Neural crest cell (in vitro differentiated cells): ENCODE data around the gene HK3. TPM values are rescaled to one million over a fixed set of nuclear protein-coding genes. Genes with fewer than 3 reads are reported as not detected.
A peak's percentile ranks its signal among the peaks of the same experiment; 100 is the strongest.

Experiments used
- DNase-seq: peaks from one replicate; pipeline ENCODE4 v3.0.0; 2021; ENCODE audit warnings: low read depth, mixed read lengths, low spot score
- H3K27ac Mint-ChIP-seq: one replicate; pipeline ENCODE4 v1.8.0; 2021; ENCODE audit warnings: mild to moderate bottlenecking, mixed read lengths; ENCODE audit not compliant: unreplicated experiment
- H3K27me3 Mint-ChIP-seq: 2 replicates; pipeline ENCODE4 v1.8.0; 2021; ENCODE audit warnings: low read depth, mild to moderate bottlenecking, mixed read lengths
- H3K36me3 Mint-ChIP-seq: 2 replicates; pipeline ENCODE4 v1.8.0; 2021; ENCODE audit warnings: low read depth, mild to moderate bottlenecking, mixed read lengths
- H3K4me1 Mint-ChIP-seq: 2 replicates; pipeline ENCODE4 v1.8.0; 2021; ENCODE audit warnings: mixed read lengths
- H3K4me3 Mint-ChIP-seq: one replicate; pipeline ENCODE4 v1.8.0; 2021; ENCODE audit warnings: mild to moderate bottlenecking, mixed read lengths
- H3K9me3 Mint-ChIP-seq: 2 replicates; pipeline ENCODE4 v1.8.0; 2021; ENCODE audit warnings: mixed read lengths
- CTCF ChIP-seq: fragments of 200-600 bp; sonication (generic); conservative IDR thresholded peaks from 2 replicates; pipeline ENCODE4 v1.5.0; 2021; ENCODE audit warnings: antibody characterized with exemption, mild to moderate bottlenecking
- total RNA-seq: library from RNA; stranded (reverse); gene quantifications from 2 replicates; pipeline ENCODE4 v1.2.1, GENCODE V29; 2021

HK3 gene
- total RNA-seq, 1 donor from 2014 or later = not detected

DNA sequence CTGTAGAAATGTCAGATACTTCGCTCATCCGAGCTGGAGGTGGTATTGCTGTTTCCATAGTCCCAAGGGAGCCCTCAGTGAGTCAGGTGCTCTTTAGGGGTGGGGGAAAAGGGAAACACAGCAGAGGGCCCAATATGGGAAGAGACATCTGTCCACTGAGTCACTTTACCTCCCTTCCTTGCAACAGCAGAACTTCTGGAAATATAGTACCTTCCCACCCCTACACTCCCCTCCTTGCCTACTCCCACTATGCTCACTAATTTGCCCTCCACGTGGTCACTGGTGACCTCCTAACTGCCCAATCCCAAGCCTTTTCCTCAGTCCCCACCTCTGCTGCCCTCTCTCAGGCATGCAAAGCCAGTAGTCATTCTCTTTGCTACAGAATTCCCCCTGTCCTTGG is 1.9 kb downstream of the HK3 start:
- peaks cover 4% of the 10 kb centered on the region for H3K4me1 Mint-ChIP-seq
- no peaks in the 10 kb centered on the region for H3K9me3 Mint-ChIP-seq
- peaks cover 6% of the 10 kb centered on the region for H3K27me3 Mint-ChIP-seq
- no peak for DNase-seq
- no peak overlapping the region for H3K4me3 Mint-ChIP-seq
- H3K36me3 Mint-ChIP-seq = peaks cover 2% of the 10 kb centered on the region
- H3K27ac Mint-ChIP-seq = no peak overlapping the region
- TF ChIP-seq CTCF = no peak

DNA sequence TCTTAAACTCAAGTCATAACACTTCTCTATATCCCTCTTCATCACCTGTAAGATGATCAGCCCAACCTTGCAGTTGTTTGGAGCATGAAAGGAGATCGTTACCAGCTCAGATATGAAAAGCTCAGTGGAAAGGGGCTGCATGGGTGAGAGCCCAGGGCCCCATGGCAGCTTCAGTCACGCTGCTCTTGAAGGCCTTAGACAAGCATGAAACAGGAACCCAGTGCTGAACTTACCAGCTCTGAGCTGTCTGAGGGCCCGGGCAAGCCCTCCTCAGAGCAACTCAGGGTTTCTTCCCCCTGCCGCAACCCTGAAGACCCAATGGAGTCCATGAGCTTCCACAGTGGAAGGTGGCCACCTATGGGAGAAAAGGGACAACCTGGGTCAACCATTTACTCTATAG is 3.3 kb downstream of the HK3 start:
- Mint-ChIP-seq H3K4me3 (no peak overlapping the region), H3K27me3 (peaks cover 6% of the 10 kb centered on the region), H3K4me1 (peaks cover under 1% of the 10 kb centered on the region), H3K36me3 (no peaks in the 10 kb centered on the region), H3K9me3 (no peaks in the 10 kb centered on the region), H3K27ac (no peak overlapping the region)
- no peak for TF ChIP-seq CTCF
- DNase-seq = no peak

DNA sequence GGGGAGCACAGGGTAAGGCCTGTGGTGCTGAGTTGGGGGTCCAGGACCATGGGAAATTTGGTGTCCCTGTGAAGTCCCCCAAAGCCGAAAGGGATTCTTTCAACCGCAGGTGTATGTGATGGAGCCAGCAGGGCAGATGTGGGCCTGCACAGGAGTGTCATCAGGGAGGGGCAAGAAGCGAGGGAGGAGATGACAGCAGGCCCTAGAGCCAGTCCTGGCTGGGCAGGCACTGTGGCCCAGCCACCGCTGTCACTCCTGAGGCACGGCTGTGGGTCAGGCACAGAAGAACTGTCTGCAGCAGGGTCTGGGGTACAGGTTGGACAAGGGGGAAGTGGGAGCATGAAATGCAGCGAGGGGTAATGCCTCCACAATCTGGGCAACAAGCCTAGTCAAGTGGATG is 4.8 kb downstream of the HK3 start:
- H3K27me3 Mint-ChIP-seq = peaks cover 6% of the 10 kb centered on the region
- H3K4me3 Mint-ChIP-seq = no peak overlapping the region
- no peaks in the 10 kb centered on the region for H3K9me3 Mint-ChIP-seq
- H3K36me3 Mint-ChIP-seq = no peaks in the 10 kb centered on the region
- H3K4me1 Mint-ChIP-seq = no peaks in the 10 kb centered on the region
- TF ChIP-seq CTCF = no peak
- peak overlapping the region; percentile 86 for H3K27ac Mint-ChIP-seq
- no peak for DNase-seq

GRCh38 chr5:176892663-176893062 is 6.5 kb downstream of the HK3 start:
- Mint-ChIP-seq H3K4me3 (no peak overlapping the region), H3K27ac (no peak overlapping the region), H3K36me3 (no peaks in the 10 kb centered on the region), H3K9me3 (no peaks in the 10 kb centered on the region), H3K27me3 (peaks cover 4% of the 10 kb centered on the region), H3K4me1 (no peaks in the 10 kb centered on the region)
- no peak for DNase-seq
- TF ChIP-seq CTCF = no peak

GRCh38 chr5:176891331-176891958 is 7.7 kb downstream of the HK3 start:
- no peak overlapping the region for H3K27ac Mint-ChIP-seq
- DNase-seq = no peak
- no peaks in the 10 kb centered on the region for H3K36me3 Mint-ChIP-seq
- TF ChIP-seq CTCF = no peak
- no peaks in the 10 kb centered on the region for H3K9me3 Mint-ChIP-seq
- no peak overlapping the region for H3K4me3 Mint-ChIP-seq
- H3K27me3 Mint-ChIP-seq = no peaks in the 10 kb centered on the region
- no peaks in the 10 kb centered on the region for H3K4me1 Mint-ChIP-seq
